Trophoblast cell (in vitro differentiated cells and primary cell): ENCODE data around the gene RAB6B.

Experiments
- DNase-seq, 2 donors: peaks; one replicate each; pipeline ENCODE4 v3.0.0-alpha.2; 2016
- H2AFZ ChIP-seq: 2 replicates; pipeline ENCODE4 v1.6.1; 2013; ENCODE audit warnings: low read length, moderate library complexity, mild to moderate bottlenecking; ENCODE audit not compliant: insufficient read depth, poor library complexity
- H2AK5ac ChIP-seq: 2 replicates; pipeline ENCODE4 v1.6.1; 2013; ENCODE audit warnings: mild to moderate bottlenecking, low read length
- H2BK120ac ChIP-seq: 2 replicates; pipeline ENCODE4 v1.6.1; 2013; ENCODE audit warnings: low read length, mild to moderate bottlenecking, moderate library complexity; ENCODE audit not compliant: insufficient read depth, poor library complexity
- H2BK12ac ChIP-seq: 2 replicates; pipeline ENCODE4 v1.6.1; 2013; ENCODE audit warnings: mild to moderate bottlenecking, low read length, moderate library complexity
- H2BK5ac ChIP-seq: 2 replicates; pipeline ENCODE4 v1.6.1; 2013; ENCODE audit warnings: low read length, low read depth, moderate library complexity, mild to moderate bottlenecking; ENCODE audit not compliant: poor library complexity
- H3K14ac ChIP-seq: 2 replicates; pipeline ENCODE4 v1.6.1; 2013; ENCODE audit warnings: mild to moderate bottlenecking, low read length
- H3K18ac ChIP-seq: 2 replicates; pipeline ENCODE4 v1.6.1; 2013; ENCODE audit warnings: mild to moderate bottlenecking, low read length
- H3K23ac ChIP-seq: 2 replicates; pipeline ENCODE4 v1.6.1; 2013; ENCODE audit warnings: low read length
- H3K27ac ChIP-seq: 2 replicates; pipeline ENCODE4 v1.5.1; 2013; ENCODE audit warnings: low read depth, mild to moderate bottlenecking, inconsistent platforms, low read length, moderate library complexity
- H3K27me3 ChIP-seq: 2 replicates; pipeline ENCODE4 v1.6.1; 2013; ENCODE audit warnings: inconsistent platforms, mild to moderate bottlenecking, low read length, moderate library complexity; ENCODE audit not compliant: insufficient read depth
- H3K36me3 ChIP-seq, 2 experiments: 1 replicate in 1 of 2; 2 replicates in 1 of 2; pipeline ENCODE4 v1.6.1; 2013; ENCODE audit warnings: low read length in 2 of 2, mild to moderate bottlenecking in 2 of 2, moderate library complexity in 1 of 2; ENCODE audit not compliant: insufficient read depth in 2 of 2, control insufficient read depth in 1 of 2
- H3K4ac ChIP-seq: 2 replicates; pipeline ENCODE4 v1.6.1; 2013; ENCODE audit warnings: low read depth, mild to moderate bottlenecking, low read length, moderate library complexity
- H3K4me1 ChIP-seq, 2 experiments: 1 replicate in 1 of 2; 2 replicates in 1 of 2; pipeline ENCODE4 v1.6.1; 2013; ENCODE audit warnings: low read length in 2 of 2, mild to moderate bottlenecking in 2 of 2, moderate library complexity in 1 of 2; ENCODE audit not compliant: insufficient read depth in 2 of 2, control insufficient read depth in 1 of 2
- H3K4me2 ChIP-seq: 2 replicates; pipeline ENCODE4 v1.6.1; 2013; ENCODE audit warnings: inconsistent platforms, mild to moderate bottlenecking, low read length, moderate library complexity
- H3K4me3 ChIP-seq: 2 replicates; pipeline ENCODE4 v1.5.1; 2013; ENCODE audit warnings: mild to moderate bottlenecking, low read depth, low read length, inconsistent platforms
- H3K79me1 ChIP-seq: one replicate; pipeline ENCODE4 v1.6.1; 2013; ENCODE audit warnings: low read length
- H3K79me2 ChIP-seq: 2 replicates; pipeline ENCODE4 v1.6.1; 2013; ENCODE audit warnings: low read length, mild to moderate bottlenecking; ENCODE audit not compliant: control insufficient read depth, insufficient read depth, poor library complexity
- H3K9ac ChIP-seq: 2 replicates; pipeline ENCODE4 v1.6.1; 2013; ENCODE audit warnings: mild to moderate bottlenecking, low read length
- H3K9me3 ChIP-seq: 2 replicates; pipeline ENCODE4 v1.6.1; 2013; ENCODE audit warnings: low read depth, mild to moderate bottlenecking, control low read depth, inconsistent platforms, low read length; ENCODE audit not compliant: insufficient read depth
- H4K12ac ChIP-seq: 2 replicates; pipeline ENCODE4 v1.6.1; 2013; ENCODE audit warnings: low read depth, mild to moderate bottlenecking, low read length, moderate library complexity
- H4K8ac ChIP-seq: 2 replicates; pipeline ENCODE4 v1.6.1; 2013; ENCODE audit warnings: low read depth, mild to moderate bottlenecking, low read length, moderate library complexity
- H4K91ac ChIP-seq: one replicate; pipeline ENCODE4 v1.6.1; 2013; ENCODE audit warnings: low read depth, mild to moderate bottlenecking, low read length, moderate library complexity
- WGBS: extraction: QIAGEN DNeasy Blood & Tissue Kit; methylation state at CpG from one replicate; pipeline ENCODE4 v1.1.7; 2013; ENCODE audit warnings: missing lambda C conversion rate; ENCODE audit not compliant: insufficient read length, insufficient coverage; ENCODE audit errors: extremely low coverage; 5-methylcytosine and 5-hydroxymethylcytosine counted together

RAB6B gene

DNA sequence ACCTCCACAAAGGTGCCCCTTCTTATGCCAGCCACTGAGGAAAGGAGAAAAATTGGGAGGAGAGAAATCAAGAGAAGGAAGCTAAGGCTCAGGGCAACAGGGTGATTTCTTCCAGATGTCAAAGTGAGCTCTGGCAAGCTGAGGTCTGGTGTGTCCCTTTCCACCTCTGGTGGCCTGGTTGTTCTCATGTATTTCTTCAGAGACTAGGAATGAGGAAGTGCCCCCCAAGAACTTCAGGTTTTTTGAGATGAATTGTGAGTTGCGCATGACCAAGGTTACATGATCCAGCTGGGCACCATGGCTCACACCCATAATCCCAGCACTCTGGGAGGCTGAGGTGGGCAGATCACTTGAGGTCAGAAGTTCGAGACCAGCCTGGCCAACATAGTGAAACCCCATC lies 5.6 kb downstream of the RAB6B start:
- Histone ChIP-seq H2BK5ac (no peak overlapping the region), H4K8ac (no peak overlapping the region), H2BK120ac (no peak overlapping the region), H4K91ac (no peak overlapping the region), H3K27ac (no peak overlapping the region), H3K4me2 (no peak overlapping the region), H2BK12ac (no peak overlapping the region), H3K27me3 (peaks cover 11% of the 10 kb centered on the region), H3K4me3 (no peak overlapping the region), H3K9me3 (peaks cover 4% of the 10 kb centered on the region), H2AK5ac (no peak overlapping the region), H3K79me2 (no peaks in the 10 kb centered on the region), H3K36me3 (no peaks in the 10 kb centered on the region), H3K9ac (no peak overlapping the region), H3K18ac (no peak overlapping the region), H3K23ac (no peak overlapping the region), H3K4ac (no peak overlapping the region), H3K4me1 (peaks cover 8 to 10% of the 10 kb centered on the region in 2 experiments), H4K12ac (no peak overlapping the region), H2AFZ (no peak overlapping the region), H3K14ac (no peak overlapping the region), H3K79me1 (no peaks in the 10 kb centered on the region)
- no CpG with 5 or more reads among the region's 2 CpGs for WGBS
- no peak for DNase-seq

DNA sequence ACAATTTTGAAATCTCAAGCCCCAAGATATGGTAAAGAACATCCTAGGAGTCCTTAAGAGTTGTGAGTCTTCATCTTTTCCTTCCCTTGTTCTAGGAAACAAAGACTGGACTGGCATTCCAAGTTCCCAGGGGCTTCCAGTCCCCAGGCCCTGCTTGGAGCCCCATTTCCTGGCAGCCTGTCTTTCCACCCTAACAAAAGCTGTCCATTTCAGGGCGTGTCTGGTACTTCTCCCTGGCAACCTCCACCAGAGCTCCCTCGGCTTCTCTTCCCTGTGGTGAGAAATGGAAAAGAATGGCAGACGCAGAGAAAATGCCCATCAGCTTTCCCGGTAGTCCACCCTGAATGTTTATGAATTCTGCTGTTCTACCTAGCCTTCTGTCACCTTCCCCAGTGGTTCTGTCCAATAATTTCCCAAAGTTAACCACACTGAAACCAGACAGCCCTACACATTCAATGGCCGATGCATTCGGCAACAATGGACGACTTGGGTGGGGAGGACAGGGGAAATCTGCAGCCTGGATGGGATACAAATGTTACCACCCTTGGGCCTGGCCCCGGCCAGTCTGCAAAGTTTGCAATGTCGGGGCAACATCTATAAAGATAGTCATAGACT lies 6.8 kb downstream of the RAB6B start:
- H3K4ac ChIP-seq, result no peak overlapping the region
- no peaks in the 10 kb centered on the region for H3K27me3 ChIP-seq
- H3K27ac ChIP-seq, result no peak overlapping the region
- H3K9me3 ChIP-seq, result peaks cover 1% of the 10 kb centered on the region
- H4K8ac ChIP-seq, result no peak overlapping the region
- no peak overlapping the region for H2AK5ac ChIP-seq
- H3K79me2 ChIP-seq, result no peaks in the 10 kb centered on the region
- peaks cover 5 to 6% of the 10 kb centered on the region in 2 experiments for H3K4me1 ChIP-seq
- no peak overlapping the region for H2AFZ ChIP-seq
- no peak overlapping the region for H3K4me2 ChIP-seq
- H3K79me1 ChIP-seq, result no peaks in the 10 kb centered on the region
- H2BK5ac ChIP-seq, result no peak overlapping the region
- no peak overlapping the region for H2BK120ac ChIP-seq
- H4K12ac ChIP-seq, result no peak overlapping the region
- H2BK12ac ChIP-seq, result no peak overlapping the region
- no peaks in the 10 kb centered on the region for H3K36me3 ChIP-seq
- WGBS, result no CpG with 5 or more reads among the region's 9 CpGs
- no peak for DNase-seq
- no peak overlapping the region for H3K18ac ChIP-seq
- no peak overlapping the region for H4K91ac ChIP-seq
- no peak overlapping the region for H3K9ac ChIP-seq
- no peak overlapping the region for H3K4me3 ChIP-seq
- H3K14ac ChIP-seq, result no peak overlapping the region
- H3K23ac ChIP-seq, result no peak overlapping the region

DNA sequence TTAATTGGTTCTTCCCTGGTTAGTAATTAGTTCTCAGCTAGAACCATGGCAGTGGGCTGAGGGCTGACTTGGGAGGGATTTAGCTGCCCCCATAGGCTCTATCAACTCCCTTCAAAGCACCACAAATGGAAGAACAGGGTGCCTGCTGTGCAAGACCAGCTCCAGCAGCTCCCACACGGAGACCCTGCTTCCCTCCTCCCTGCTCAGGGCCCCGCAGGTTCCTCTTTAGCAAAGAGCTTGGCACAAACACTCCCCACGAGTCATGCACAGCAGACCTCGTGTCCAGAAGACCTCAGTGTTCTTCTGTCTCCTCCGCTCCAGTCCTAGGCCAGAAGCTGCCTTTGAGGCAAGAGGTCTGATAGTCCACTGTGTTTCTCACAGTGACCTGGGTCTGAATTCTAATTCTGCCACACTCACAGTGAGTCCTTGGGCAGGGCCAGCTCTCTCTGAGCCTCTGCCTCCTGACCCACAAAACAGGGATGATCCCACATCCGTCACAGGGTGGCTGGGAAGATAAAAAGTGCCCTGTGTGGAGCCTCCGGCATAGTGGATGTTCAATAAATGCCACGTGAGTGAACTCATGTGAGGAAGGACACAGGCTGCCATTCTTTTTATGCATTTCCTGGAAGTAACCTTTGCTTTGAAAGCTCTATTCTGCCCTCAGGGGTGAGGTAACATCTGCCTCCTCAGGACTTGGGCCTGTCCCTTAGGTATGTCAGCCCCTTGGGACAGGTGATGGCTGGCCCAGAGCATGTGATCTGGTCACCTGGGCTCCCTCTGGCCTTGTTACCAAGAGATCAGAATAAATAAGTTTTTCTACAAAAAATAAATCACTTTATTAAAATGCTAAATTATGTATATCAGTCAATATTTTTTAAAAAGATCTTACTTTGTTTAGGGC lies 7.6 kb downstream of the RAB6B start:
- H2BK120ac ChIP-seq, result no peak overlapping the region
- no CpG with 5 or more reads among the region's 8 CpGs for WGBS
- H3K36me3 ChIP-seq, result no peaks in the 10 kb centered on the region
- H3K4me3 ChIP-seq, result no peak overlapping the region
- no peak overlapping the region for H2AK5ac ChIP-seq
- H2BK12ac ChIP-seq, result no peak overlapping the region
- H3K18ac ChIP-seq, result no peak overlapping the region
- H3K27me3 ChIP-seq, result no peaks in the 10 kb centered on the region
- H3K4me1 ChIP-seq, result peaks cover 5 to 6% of the 10 kb centered on the region in 2 experiments
- no peak overlapping the region for H3K27ac ChIP-seq
- H3K9ac ChIP-seq, result no peak overlapping the region
- no peak overlapping the region for H4K91ac ChIP-seq
- no peak overlapping the region for H3K14ac ChIP-seq
- H3K23ac ChIP-seq, result no peak overlapping the region
- no peaks in the 10 kb centered on the region for H3K79me1 ChIP-seq
- no peak overlapping the region for H2AFZ ChIP-seq
- H3K9me3 ChIP-seq, result peaks cover 1% of the 10 kb centered on the region
- no peak overlapping the region for H3K4me2 ChIP-seq
- no peak overlapping the region for H4K8ac ChIP-seq
- no peaks in the 10 kb centered on the region for H3K79me2 ChIP-seq
- H3K4ac ChIP-seq, result no peak overlapping the region
- DNase-seq, result peak; percentile 66 to 73
- no peak overlapping the region for H2BK5ac ChIP-seq
- H4K12ac ChIP-seq, result no peak overlapping the region

DNA sequence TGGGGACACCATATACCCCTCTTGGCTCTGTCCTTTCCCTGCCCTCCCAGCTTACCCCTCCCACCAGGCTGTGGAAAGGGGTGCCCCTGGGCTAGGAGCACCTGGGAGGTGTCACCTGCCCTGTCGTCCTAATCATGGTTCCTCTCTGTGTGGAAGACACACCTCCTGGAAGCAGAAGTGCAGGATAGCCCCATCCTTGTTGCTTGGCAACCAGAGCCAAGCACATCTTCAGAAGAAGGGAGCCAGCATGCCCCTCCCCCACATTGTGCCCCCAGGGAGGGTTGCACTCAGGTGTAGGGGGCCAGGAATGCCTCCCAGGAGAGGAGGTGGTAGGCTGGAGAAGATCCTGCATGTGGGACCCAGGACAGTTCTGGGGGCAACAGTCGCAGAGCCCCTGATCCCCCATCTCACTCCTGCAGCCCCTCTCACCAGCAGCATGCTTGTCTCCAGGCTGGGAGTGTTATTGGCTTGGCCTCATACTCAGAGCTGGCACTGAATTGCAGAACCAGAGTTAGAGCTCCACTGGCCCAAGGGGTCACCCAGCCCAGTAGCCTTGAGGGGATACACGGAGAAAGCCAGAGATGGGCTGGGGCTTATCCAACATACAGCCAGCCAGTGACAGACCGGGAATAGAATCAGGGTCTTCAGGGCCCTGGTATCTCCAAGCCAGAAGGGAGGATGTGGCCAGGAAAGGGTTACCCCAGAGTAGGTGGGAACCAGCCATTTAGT lies 8.4 kb downstream of the RAB6B start:
- Histone ChIP-seq H3K79me1 (no peaks in the 10 kb centered on the region), H4K91ac (no peak overlapping the region), H3K4me3 (no peak overlapping the region), H3K4me1 (peaks cover 5 to 8% of the 10 kb centered on the region in 2 experiments), H3K4ac (no peak overlapping the region), H2BK5ac (no peak overlapping the region), H3K23ac (no peak overlapping the region), H4K8ac (no peak overlapping the region), H2BK120ac (no peak overlapping the region), H3K9me3 (peaks cover 1% of the 10 kb centered on the region), H3K36me3 (no peaks in the 10 kb centered on the region), H3K4me2 (no peak overlapping the region), H2BK12ac (no peak overlapping the region), H3K79me2 (no peaks in the 10 kb centered on the region), H2AFZ (no peak overlapping the region), H3K27me3 (no peaks in the 10 kb centered on the region), H3K27ac (no peak overlapping the region), H3K14ac (no peak overlapping the region), H4K12ac (no peak overlapping the region), H3K9ac (no peak overlapping the region), H2AK5ac (no peak overlapping the region), H3K18ac (no peak overlapping the region)
- no peak for DNase-seq
- no CpG with 5 or more reads among the region's 4 CpGs for WGBS
